Keratinocyte (primary cell): ENCODE measurements around the gene BCAS4.

Source experiments
- CTCF ChIP-seq, 3 experiments: IDR thresholded peaks in 1 of 3; conservative IDR thresholded peaks in 1 of 3; optimal IDR thresholded peaks in 1 of 3; 2 replicates in 2 of 3; 3 replicates in 1 of 3; pipeline versions ENCODE3 to v1.5.1; 2011; ENCODE audit warnings: low read length in 3 of 3, mild to moderate bottlenecking in 3 of 3, moderate library complexity in 2 of 3, control low read depth in 1 of 3, inconsistent platforms in 1 of 3; ENCODE audit not compliant: insufficient read depth in 2 of 3; ENCODE audit errors: extremely low read depth in 1 of 3
- EZH2 ChIP-seq: IDR thresholded peaks from one replicate; pipeline ENCODE4 v1.6.1; 2012; ENCODE audit warnings: inconsistent platforms, mild to moderate bottlenecking, low read length, moderate library complexity

DNA sequence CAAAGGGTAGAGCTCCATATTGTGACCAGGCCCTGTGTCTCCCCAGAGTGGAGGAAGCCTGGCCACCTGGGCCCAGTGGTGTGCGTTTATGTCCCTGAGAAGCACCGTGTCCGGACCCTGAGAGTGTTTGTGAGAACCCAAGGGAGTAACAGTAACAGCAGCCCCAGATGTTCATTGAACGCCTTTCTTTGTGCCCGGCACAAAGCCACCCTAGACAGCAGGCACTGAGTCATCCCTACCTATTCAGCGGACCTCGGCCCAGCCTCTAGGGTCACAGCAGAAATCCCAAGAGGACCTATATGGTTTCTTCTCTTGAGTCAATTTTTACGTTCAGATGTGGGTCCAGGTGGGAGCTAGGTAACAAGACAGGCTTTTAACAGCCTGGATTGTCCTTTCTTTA is 24.5 kb downstream of the BCAS4 start:
- TF ChIP-seq CTCF (optimal IDR thresholded peaks at IDR 0.05 in 1 of 3, IDR thresholded peaks at IDR 0.05 in 1 of 3, conservative IDR thresholded peaks at IDR 0.05 in 1 of 3; ENCODE audit: extremely low read depth in 1 of 3, insufficient read depth in 2 of 3, low read length in 3 of 3): no peak
- no peak for TF ChIP-seq EZH2
